CD4-positive, alpha-beta T cell treated with Interleukin-15 for 1 hour (primary cell): Measurements from ENCODE around the gene UBLCP1.

Experiments
- DNase-seq: peaks from one replicate; pipeline ENCODE4 v3.0.0-alpha.2; 2020

Gene UBLCP1

DNA sequence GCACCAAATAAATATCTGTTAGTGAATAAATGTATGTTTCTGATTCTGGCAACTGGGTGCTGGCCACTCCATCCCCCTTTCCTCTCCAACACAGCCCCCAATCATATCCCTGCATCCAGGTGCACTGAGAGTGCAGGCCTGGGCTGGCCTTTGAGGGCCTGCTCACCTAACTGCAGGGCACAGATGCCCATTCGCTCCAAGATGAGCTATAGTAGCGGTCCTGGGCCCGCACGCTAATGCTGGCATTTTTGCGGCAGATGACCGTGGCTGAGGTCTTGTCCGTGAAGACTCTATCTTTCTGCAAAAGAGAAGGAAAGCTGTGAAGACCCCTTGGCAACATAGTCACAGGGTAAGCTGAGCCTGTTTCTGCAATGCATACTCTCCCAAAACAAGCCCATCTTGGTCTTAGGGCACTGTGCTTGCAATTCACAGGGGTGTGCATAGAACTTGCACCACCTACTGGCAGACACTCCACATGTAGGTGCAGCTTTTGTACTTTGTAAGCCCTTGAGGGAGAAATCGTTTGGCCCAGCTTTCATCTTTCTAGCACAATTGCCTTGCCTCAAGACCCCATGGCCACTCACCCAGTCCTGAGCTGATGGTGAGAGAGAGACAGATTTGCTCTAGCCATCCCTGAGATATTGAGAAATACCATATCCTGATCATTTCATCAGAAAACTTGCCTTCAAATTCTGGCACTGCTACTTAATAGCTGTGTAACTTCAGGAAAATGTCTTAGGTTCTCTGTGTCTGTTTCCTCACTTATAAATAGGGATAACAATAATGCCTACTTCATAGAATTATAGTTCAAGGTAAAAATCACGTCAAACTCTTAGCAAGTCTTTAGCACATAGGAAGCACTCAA is 53.7 kb downstream of the UBLCP1 start:
- DNase-seq = peak; percentile 37

DNA sequence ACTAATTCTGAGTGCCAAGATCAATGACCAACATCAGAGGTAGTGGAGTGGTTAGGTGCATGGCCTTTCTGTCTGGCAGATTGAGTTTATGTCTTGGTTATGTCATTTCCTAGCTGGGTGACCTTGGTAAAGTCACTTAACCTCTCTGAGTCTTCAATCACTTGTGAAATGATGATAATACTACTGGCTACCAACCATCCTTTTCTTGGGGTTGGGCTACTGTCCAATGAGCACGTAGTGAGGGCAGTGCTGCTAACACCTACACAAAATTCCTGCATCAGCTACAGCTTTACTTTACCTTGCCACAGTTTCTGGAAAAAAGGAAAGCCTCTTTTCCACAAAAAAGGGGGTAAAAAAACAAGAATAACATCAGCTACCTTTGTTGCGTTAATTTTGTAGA is 54.8 kb downstream of the UBLCP1 start:
- DNase-seq = no peak

DNA sequence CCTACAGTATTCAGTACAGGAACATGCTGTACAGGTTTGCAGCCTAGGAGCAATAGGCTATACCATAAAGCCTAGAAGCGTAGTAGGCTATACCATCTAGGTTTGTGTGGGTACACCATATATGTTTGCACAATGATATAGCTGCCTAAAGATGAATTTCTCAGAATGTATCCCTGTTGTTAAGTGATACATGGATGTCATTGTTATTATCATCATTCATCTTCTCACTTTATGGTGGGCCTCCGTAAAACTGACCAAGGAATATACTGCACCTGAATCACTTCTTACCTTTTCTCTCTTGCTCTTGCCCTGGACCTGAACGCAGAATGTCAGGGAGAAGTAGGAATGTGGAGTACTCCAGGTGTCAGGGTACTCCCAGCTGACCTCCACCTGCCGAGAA is 55.4 kb downstream of the UBLCP1 start:
- DNase-seq = no peak

DNA sequence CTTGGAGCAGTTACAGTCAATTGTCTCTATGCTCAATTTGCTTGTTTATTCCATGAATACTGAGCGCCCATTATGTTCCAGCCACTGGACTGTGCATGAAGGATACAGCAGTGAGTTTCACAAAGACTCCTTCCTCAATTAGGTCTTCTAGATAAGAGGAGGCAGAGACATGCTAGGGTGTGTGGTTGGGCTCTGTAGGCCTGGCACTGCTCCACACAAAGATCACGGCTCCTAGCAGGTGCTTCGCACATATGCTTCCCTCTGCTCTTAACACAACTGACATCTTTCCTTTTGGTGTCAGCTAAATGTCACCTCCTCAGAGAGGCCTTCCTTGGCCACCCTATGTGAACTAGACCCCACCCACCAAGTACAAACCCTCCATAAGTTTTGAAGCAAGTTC is 56.3 kb downstream of the UBLCP1 start:
- no peak for DNase-seq

DNA sequence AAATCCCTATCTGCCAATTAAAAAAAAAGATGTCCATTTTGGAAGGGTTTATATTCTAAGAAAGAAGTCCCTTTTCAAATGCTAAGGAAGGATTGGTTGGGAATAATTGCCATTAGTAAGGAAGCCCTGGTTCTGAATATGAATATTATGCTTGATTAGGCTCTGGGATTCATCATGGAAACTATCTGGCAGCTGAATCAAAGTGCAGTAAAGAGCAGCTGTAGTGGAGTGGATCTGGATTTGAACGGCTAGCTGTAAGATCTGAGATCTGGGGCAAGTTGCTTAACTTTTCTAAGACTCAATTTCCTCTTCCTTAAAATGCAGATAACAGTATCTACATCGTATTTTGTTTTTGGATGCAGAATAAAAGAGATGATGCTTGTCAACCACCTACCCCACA is 56.7 kb downstream of the UBLCP1 start:
- no peak for DNase-seq

DNA sequence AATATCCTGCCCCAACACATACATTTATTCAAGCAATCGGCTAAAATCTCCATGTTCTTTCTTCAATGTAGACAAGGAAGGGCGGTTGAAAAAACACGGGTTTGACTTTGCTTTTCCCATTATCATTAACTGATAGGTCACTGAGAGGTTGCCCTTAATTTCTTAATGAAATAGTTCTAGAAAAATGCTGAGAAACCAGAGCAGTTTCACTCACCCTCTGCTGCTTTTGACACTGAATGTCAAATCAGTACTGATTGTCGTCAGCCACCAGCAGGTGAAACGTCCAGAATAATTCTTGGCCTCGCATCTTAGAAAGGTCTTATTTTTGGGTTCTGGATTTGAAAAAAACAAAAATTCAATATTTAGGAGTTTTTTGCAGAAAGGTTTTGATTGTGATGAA is 59.1 kb downstream of the UBLCP1 start:
- no peak for DNase-seq

DNA sequence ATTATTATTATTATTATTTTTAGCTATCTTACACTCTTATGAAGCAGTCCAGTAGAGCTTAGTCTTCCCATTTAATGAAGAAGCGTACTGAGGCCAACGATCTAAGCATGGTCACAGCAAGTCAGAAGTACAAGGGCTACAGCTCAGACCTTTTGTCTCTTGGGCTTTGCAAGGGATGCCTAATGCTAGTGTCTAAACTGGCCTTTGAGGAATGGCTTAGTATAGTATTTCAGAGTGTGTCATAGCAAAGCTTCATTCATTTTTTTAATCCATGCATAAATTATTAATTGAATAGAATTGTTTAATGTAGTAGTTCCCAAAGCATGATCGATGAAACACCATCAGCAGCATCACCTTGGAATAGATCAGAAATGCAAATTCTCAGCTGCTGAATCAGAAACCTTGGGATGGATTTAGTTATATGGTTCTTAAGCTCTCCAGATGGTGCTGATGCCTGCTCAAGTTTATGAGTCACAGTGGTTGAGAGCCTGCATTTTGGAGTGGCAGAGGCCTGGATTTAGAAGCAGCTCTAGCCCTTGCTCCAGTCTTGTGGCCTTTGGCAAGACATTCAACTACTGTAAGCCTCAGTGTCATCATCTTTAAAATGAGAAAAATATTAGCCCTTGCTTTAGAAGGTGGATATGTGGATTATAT is 61.1 kb downstream of the UBLCP1 start:
- no peak for DNase-seq

DNA sequence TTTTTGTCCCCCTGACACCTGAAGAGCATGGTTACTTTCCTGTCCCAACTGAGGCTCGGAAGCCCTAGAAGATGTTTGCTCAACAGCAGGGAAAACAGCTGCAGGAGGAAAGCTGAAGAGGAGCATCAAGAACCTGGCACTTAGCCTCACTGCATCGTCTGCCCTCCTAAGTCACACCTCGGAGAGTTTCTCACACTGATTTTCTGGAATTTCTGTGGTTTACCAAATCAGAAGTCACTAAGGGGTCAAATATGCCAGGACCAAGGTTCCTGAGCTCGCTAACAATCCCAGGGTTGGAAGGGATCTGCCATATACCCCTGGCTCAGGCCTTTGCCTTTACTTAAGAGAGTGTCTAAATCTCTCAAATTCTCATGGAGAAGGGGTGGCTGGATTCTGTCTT is 61.9 kb downstream of the UBLCP1 start:
- no peak for DNase-seq

DNA sequence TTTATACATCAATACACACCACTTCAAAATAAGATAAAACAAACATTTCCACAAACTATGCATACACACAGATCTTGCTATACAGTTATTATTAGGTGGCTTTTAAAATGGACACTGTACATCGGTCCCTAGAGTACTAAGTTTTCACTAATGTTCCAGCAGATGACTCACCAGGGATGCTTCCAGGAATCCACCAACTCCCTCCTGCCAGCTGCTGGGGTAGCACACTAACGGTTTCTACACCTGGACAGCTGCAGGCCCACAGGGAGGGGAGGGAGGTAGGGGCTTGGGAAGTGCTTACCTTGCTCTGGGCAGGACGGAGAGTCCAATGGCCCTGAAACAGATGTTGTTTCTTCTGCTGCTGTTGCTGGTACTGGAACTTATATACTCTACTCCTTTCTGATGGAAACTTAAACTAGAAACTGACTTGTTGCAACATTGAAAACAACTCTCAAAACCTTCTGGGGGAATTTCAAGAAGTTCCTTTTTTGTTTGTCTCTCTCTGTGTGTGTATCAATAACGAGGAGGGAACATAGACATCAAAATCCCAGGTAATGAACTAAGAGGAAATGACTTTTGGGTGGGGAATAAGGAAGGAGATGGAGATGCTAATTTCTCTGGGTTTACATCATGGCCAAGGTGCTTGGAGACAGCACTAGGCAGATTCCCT is 67.2 kb downstream of the UBLCP1 start, which contains the start of gene IL12B:
TSS of gene IL12B (minus strand) at position 357 of the 670 bp plus-strand sequence. CDS start 3,705 bp downstream, outside the sequence.
- no peak for DNase-seq

DNA sequence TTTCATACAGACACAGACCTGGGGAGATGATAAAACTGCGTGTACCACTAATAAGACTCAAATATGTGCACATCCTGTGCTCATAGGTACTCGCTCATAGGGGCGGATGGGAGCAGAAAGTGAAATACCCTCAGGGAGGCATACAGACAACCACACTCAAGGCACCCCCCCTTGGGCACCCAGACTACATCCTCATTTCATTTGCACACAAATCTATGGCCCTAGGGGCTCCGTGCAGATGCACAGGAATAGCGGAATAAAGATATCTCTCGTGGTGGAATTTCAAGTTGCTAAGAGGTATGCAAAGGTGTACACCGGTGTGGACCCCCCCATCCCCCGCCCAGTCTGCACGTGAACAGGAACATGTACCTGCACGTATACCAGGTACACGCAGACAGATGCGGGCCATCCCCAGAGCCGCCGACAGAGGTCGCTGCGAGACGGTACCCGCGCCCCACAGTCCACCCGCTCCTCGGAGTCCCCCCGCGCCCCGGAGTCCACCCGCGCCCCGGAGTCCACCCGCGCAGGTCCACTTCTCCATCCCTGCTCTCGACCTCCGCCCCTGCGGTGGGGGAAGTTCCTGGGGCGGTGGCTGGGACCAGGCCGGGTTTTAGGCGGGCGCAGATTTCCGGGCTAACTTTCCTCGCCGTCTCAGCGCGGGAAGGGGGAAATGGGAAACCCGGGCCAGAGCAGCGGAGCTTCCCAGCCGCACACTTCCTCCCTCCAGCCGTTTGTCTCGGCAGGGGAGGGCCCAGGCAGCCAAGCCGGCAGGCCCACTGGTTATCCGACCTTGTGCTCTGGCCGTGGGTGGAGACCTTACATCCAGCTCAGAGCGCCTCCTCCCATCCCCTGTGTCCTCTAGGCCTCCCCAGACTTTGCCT is 68.2 kb downstream of the UBLCP1 start:
- DNase-seq = peak; percentile 74

DNA sequence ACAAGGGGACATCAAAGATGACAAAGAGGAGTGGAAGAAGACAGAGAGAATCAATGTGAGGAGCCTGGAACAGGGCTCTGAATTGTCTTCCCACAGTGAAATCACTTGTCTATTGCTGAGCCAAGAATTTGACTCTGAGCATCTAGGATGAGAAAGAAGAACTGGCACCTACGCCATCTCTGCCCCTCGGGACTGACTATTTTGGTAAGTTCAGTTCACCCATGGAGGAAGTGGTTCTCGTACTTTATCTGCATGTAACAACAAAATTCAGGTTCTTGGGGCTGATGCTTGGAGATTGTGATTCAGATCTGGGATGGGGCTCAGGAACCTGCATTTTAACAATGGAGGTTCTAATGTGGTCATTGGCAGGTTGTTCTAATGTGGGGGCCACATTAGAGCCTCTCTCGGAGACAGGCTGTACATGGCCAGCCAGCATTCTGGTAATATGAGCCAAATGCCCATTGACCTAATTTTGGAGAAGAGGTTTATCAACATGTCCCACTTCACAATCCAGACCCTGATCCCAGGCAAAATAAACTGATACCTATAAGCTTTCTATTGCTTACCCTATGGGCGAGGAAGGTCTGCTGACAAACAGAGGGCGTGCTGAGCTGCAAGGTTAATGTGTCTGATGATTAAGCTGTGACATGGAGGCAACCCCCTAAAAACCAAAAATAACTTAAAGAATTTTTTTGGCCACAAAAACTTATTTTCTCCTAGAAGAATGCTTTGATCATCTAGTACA is 69.9 kb downstream of the UBLCP1 start:
- DNase-seq = peak; percentile 34

DNA sequence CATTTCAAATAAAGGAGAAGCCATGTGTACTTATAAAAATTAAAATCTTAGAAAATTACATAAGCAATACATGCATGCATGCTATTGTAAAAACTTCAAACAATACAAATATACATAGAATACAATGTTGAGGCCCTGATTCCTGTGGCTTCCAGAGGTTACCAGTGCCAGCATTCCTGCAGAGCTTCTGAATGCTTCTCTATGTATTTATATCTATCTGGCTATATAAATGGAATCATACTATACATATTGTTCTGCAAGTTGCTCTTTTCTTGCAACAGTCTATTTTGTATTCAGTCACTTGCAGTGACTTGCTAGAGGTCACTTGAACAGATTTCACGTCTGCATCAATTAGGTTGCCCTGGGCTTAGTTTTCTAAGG is 70.4 kb downstream of the UBLCP1 start:
- DNase-seq = no peak
